Measurements from ENCODE around the gene TNFAIP8L3. TPM values are rescaled to one million over a fixed set of nuclear protein-coding genes. Genes with fewer than 3 reads are reported as not detected.
A peak's percentile ranks its signal among the peaks of the same experiment; 100 is the strongest.

TNFAIP8L3 gene
- total and polyA plus RNA-seq, 8 donors, result 0.58 to 12.5 (median 5.9) TPM; not detected in 1

- Histone ChIP-seq H3K4me3 (no peak overlapping the region), H3K36me3 (no peaks in the 10 kb centered on the region), H3K9me3 (no peaks in the 10 kb centered on the region), H3K4me1 (peaks cover 13 to 36% (median 29%) of the 10 kb centered on the region in 4 donors), H3K27ac (no peak overlapping the region), H3K27me3 (peaks cover 4 to 81% (median 46%) of the 10 kb centered on the region in 3 donors)
- no peak for DNase-seq
- intact Hi-C loops (cut with DNase I; ENCODE audit: low total_unique reads), result no loop called here
- 38 to 79% (median 63%) methylated on average over 1 of the region's 1 CpG for WGBS, 5 donors
- TF ChIP-seq EP300 (IDR thresholded peaks at IDR 0.05), result no peak
- no peak for TF ChIP-seq POLR2A (IDR thresholded peaks at IDR 0.05)
- no peak for TF ChIP-seq POLR2AphosphoS5 (IDR thresholded peaks at IDR 0.05)
Observed at GRCh38 chr15:51096976-51097375, 2.3 kb upstream of the TNFAIP8L3 start.

GRCh38 chr15:51095681-51096331 is 1.1 kb upstream of the TNFAIP8L3 start:
- peak overlapping the region; percentile 55 to 70 (median 63) for H3K4me3 ChIP-seq
- peaks cover 4 to 79% (median 46%) of the 10 kb centered on the region in 3 donors for H3K27me3 ChIP-seq
- no peak for TF ChIP-seq EP300 (IDR thresholded peaks at IDR 0.05)
- TF ChIP-seq POLR2AphosphoS5 (IDR thresholded peaks at IDR 0.05), result no peak
- no peak for TF ChIP-seq CTCF (IDR thresholded peaks at IDR 0.05)
- no peak for TF ChIP-seq POLR2A (IDR thresholded peaks at IDR 0.05)
- intact Hi-C loops (cut with DNase I; ENCODE audit: low total_unique reads), result no loop called here
- 37 to 50% (median 46%) methylated on average over 6 of the region's 6 CpGs for WGBS, 5 donors
- H3K36me3 ChIP-seq, result no peaks in the 10 kb centered on the region
- H3K9me3 ChIP-seq, result no peaks in the 10 kb centered on the region
- no peak for DNase-seq
- peaks cover 13 to 36% (median 29%) of the 10 kb centered on the region in 4 donors for H3K4me1 ChIP-seq
- no peak overlapping the region for H3K27ac ChIP-seq

GRCh38 chr15:51093839-51094605 is 684 bp downstream of the TNFAIP8L3 start:
- Histone ChIP-seq H3K4me3 (peak overlapping the region; percentile 55 to 70 (median 63)), H3K27me3 (peaks cover 4 to 70% (median 41%) of the 10 kb centered on the region in 3 donors), H3K36me3 (no peaks in the 10 kb centered on the region), H3K4me1 (peaks cover 13 to 36% (median 29%) of the 10 kb centered on the region in 4 donors), H3K9me3 (no peaks in the 10 kb centered on the region), H3K27ac (peak overlapping the region; percentile 36 to 82 (median 70))
- WGBS, 5 donors, result 0 to 2% (median 1%) methylated on average over 30 to 65 of the region's 65 CpGs
- intact Hi-C loops (cut with DNase I; ENCODE audit: low total_unique reads), result no loop called here
- TF ChIP-seq POLR2AphosphoS5 (IDR thresholded peaks at IDR 0.05), result no peak
- TF ChIP-seq EP300 (IDR thresholded peaks at IDR 0.05), result no peak
- no peak for TF ChIP-seq CTCF (IDR thresholded peaks at IDR 0.05)
- no peak for TF ChIP-seq POLR2A (IDR thresholded peaks at IDR 0.05)
- DNase-seq, result peak in 1 of 2 donors; percentile 67

GRCh38 chr15:51093488-51093838 is 1.2 kb downstream of the TNFAIP8L3 start:
- TF ChIP-seq POLR2AphosphoS5 (IDR thresholded peaks at IDR 0.05), result no peak
- no peak for TF ChIP-seq EP300 (IDR thresholded peaks at IDR 0.05)
- no peak for TF ChIP-seq CTCF (IDR thresholded peaks at IDR 0.05)
- TF ChIP-seq POLR2A (IDR thresholded peaks at IDR 0.05), result no peak
- 15 to 24% (median 17%) methylated on average over 20 to 21 of the region's 21 CpGs for WGBS, 5 donors
- intact Hi-C loops (cut with DNase I; ENCODE audit: low total_unique reads), result no loop called here
- H3K9me3 ChIP-seq, result no peaks in the 10 kb centered on the region
- peaks cover 4 to 73% (median 40%) of the 10 kb centered on the region in 3 donors for H3K27me3 ChIP-seq
- peak overlapping the region in 4 of 5 donors; percentile 43 to 82 (median 74) for H3K27ac ChIP-seq
- DNase-seq, result no peak
- peak overlapping the region; percentile 55 to 70 (median 63) for H3K4me3 ChIP-seq
- H3K4me1 ChIP-seq, result peaks cover 13 to 36% (median 29%) of the 10 kb centered on the region in 4 donors
- no peaks in the 10 kb centered on the region for H3K36me3 ChIP-seq
